ENCODE measurements around the gene OTOG.
A peak's percentile ranks its signal among the peaks of the same experiment; 100 is the strongest.

The OTOG gene

DNA sequence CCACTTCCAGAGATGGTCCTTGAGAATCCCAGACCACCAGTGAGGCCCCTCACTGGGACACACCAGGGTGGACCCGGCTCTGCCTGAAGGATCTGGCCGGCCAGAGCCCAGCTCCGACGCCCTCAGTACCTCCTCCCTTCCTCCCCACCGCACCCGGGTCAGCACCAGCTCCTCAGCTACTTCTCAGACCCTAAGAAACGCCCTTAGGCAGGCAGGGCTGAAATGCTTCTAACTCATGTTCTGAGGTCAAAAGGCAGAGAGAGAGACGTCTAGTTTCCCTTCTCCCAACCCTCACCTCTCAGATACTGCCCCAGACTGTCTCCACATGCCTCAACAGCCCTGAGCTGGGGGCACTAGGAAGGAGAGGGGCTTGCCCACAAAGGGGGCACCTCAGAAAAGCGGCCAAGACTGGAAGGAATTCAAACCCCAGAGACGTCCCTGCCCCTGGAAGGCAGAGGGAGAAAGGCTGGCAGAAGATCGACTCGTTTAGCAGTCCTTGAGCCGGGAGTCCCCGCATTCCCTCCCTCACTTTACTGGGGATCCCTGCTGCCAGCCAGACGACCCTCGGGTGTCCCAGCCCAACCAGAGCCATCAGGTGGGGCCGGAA, 3.4 kb upstream of the OTOG start:
- Histone ChIP-seq H3K36me3 (ENCODE audit: control insufficient read depth, insufficient read depth, low read length) (no peaks in the 10 kb centered on the region), H3K9ac (ENCODE audit: low read depth, low read length) (peak overlapping the region; percentile 54), H3K9me3 (ENCODE audit: control insufficient read depth, insufficient read depth, low read length) (no peaks in the 10 kb centered on the region), H3K4me1 (ENCODE audit: control insufficient read depth, insufficient read depth, low read length) (peaks cover 6% of the 10 kb centered on the region), H3K27me3 (ENCODE audit: control insufficient read depth, insufficient read depth, low read length) (peaks cover 32% of the 10 kb centered on the region), H3K4me3 (ENCODE audit: low read depth, low read length) (peak overlapping the region; percentile 70)

GRCh38 chr11:17544181-17544622, 2.9 kb upstream of the OTOG start, which contains the start of gene USH1C:
TSS of gene USH1C (minus strand) at chr11:17544416. CDS start at chr11:17544307, 109 bp downstream.
- H3K27me3 ChIP-seq (ENCODE audit: control insufficient read depth, insufficient read depth, low read length) = peaks cover 32% of the 10 kb centered on the region
- H3K4me1 ChIP-seq (ENCODE audit: control insufficient read depth, insufficient read depth, low read length) = peaks cover 6% of the 10 kb centered on the region
- H3K36me3 ChIP-seq (ENCODE audit: control insufficient read depth, insufficient read depth, low read length) = no peaks in the 10 kb centered on the region
- peak within 1 kb of the TSS; percentile 54 for H3K9ac ChIP-seq (ENCODE audit: low read depth, low read length)
- no peaks in the 10 kb centered on the region for H3K9me3 ChIP-seq (ENCODE audit: control insufficient read depth, insufficient read depth, low read length)
- peak within 1 kb of the TSS; percentile 70 for H3K4me3 ChIP-seq (ENCODE audit: low read depth, low read length)

GRCh38 chr11:17546240-17546639, 819 bp upstream of the OTOG start:
- peaks cover 6% of the 10 kb centered on the region for H3K4me1 ChIP-seq (ENCODE audit: control insufficient read depth, insufficient read depth, low read length)
- no peak overlapping the region for H3K9ac ChIP-seq (ENCODE audit: low read depth, low read length)
- H3K27me3 ChIP-seq (ENCODE audit: control insufficient read depth, insufficient read depth, low read length) = peaks cover 32% of the 10 kb centered on the region
- no peaks in the 10 kb centered on the region for H3K9me3 ChIP-seq (ENCODE audit: control insufficient read depth, insufficient read depth, low read length)
- no peak overlapping the region for H3K4me3 ChIP-seq (ENCODE audit: low read depth, low read length)
- H3K36me3 ChIP-seq (ENCODE audit: control insufficient read depth, insufficient read depth, low read length) = no peaks in the 10 kb centered on the region

GRCh38 chr11:17547932-17548331, 873 bp downstream of the OTOG start:
- Histone ChIP-seq H3K9me3 (ENCODE audit: control insufficient read depth, insufficient read depth, low read length) (no peaks in the 10 kb centered on the region), H3K9ac (ENCODE audit: low read depth, low read length) (no peak overlapping the region), H3K36me3 (ENCODE audit: control insufficient read depth, insufficient read depth, low read length) (no peaks in the 10 kb centered on the region), H3K4me1 (ENCODE audit: control insufficient read depth, insufficient read depth, low read length) (peaks cover 6% of the 10 kb centered on the region), H3K4me3 (ENCODE audit: low read depth, low read length) (no peak overlapping the region), H3K27me3 (ENCODE audit: control insufficient read depth, insufficient read depth, low read length) (peaks cover 27% of the 10 kb centered on the region)

- Histone ChIP-seq H3K27me3 (ENCODE audit: control insufficient read depth, insufficient read depth, low read length) (peaks cover 22% of the 10 kb centered on the region), H3K4me1 (ENCODE audit: control insufficient read depth, insufficient read depth, low read length) (peaks cover 6% of the 10 kb centered on the region), H3K9ac (ENCODE audit: low read depth, low read length) (no peak overlapping the region)
Measured at GRCh38 chr11:17548444-17548843, 1.4 kb downstream of the OTOG start.

GRCh38 chr11:17550450-17551346, 3.6 kb downstream of the OTOG start:
- Histone ChIP-seq H3K36me3 (ENCODE audit: control insufficient read depth, insufficient read depth, low read length) (no peaks in the 10 kb centered on the region), H3K4me1 (ENCODE audit: control insufficient read depth, insufficient read depth, low read length) (peaks cover 6% of the 10 kb centered on the region), H3K9me3 (ENCODE audit: control insufficient read depth, insufficient read depth, low read length) (no peaks in the 10 kb centered on the region), H3K4me3 (ENCODE audit: low read depth, low read length) (no peak overlapping the region), H3K9ac (ENCODE audit: low read depth, low read length) (no peak overlapping the region), H3K27me3 (ENCODE audit: control insufficient read depth, insufficient read depth, low read length) (peaks cover 9% of the 10 kb centered on the region)

More at GRCh38 chr11:17548444-17548843, 1.4 kb downstream of the OTOG start:
- no peaks in the 10 kb centered on the region for H3K36me3 ChIP-seq (ENCODE audit: control insufficient read depth, insufficient read depth, low read length)
- no peaks in the 10 kb centered on the region for H3K9me3 ChIP-seq (ENCODE audit: control insufficient read depth, insufficient read depth, low read length)
- no peak overlapping the region for H3K4me3 ChIP-seq (ENCODE audit: low read depth, low read length)

DNA sequence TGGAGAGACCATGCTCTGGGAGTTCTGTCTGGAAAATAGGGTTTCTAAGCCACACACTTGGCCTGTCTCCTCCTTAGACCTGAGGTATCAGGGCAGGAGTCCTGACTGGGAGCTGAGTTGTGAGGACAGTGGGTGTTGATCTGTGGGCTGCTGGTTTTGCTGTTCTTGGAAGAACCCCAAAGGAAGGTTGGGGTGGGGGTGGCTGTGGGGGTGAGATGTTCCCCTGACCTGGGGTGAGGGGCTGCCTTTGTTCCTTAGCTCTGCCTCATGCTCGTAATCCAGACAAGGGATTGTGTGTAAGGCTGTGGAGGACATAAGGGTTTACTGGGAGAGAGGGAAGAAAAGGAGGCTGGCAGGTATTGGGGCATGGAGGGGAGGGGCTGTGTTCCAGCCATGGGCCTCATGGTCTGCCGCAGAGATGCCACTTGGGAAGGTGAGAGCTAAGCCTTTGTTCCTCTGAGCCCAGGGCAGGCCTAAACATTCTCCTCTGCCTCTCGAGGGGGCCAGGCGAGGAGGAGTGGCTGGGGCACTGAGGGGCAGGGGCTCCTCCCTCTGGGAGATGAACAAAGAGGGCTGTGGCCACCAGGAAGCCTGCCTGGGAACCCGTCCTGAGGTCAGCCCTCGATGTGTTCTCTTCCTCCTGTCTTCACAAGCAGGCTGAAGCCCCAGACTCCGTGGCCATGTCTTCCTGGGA, 4.4 kb downstream of the OTOG start:
- Histone ChIP-seq H3K4me3 (ENCODE audit: low read depth, low read length) (no peak overlapping the region), H3K27me3 (ENCODE audit: control insufficient read depth, insufficient read depth, low read length) (peaks cover 5% of the 10 kb centered on the region), H3K9ac (ENCODE audit: low read depth, low read length) (no peak overlapping the region), H3K9me3 (ENCODE audit: control insufficient read depth, insufficient read depth, low read length) (no peaks in the 10 kb centered on the region), H3K36me3 (ENCODE audit: control insufficient read depth, insufficient read depth, low read length) (no peaks in the 10 kb centered on the region), H3K4me1 (ENCODE audit: control insufficient read depth, insufficient read depth, low read length) (peaks cover 6% of the 10 kb centered on the region)

DNA sequence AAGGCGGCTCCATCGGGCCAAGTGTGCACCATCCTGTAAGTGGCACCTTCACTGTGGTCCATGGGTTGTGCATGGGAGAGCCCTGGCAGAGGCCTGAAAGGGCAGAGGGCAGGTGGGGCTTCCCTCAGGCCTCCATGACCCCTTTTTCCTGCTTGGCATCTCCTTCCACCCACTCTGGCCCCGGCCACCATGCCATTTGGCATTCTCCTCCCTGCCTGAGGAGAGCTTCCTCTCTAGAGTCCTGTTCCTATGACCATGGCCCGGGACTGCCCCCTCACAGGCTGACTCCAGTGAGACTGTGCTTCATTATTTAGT, 4.9 kb downstream of the OTOG start:
- no peak overlapping the region for H3K4me3 ChIP-seq (ENCODE audit: low read depth, low read length)
- peaks cover 5% of the 10 kb centered on the region for H3K27me3 ChIP-seq (ENCODE audit: control insufficient read depth, insufficient read depth, low read length)
- H3K9me3 ChIP-seq (ENCODE audit: control insufficient read depth, insufficient read depth, low read length) = no peaks in the 10 kb centered on the region
- H3K4me1 ChIP-seq (ENCODE audit: control insufficient read depth, insufficient read depth, low read length) = peaks cover 3% of the 10 kb centered on the region
- H3K9ac ChIP-seq (ENCODE audit: low read depth, low read length) = no peak overlapping the region
- no peaks in the 10 kb centered on the region for H3K36me3 ChIP-seq (ENCODE audit: control insufficient read depth, insufficient read depth, low read length)

- no peak overlapping the region for H3K4me3 ChIP-seq (ENCODE audit: low read depth, low read length)
- H3K4me1 ChIP-seq (ENCODE audit: control insufficient read depth, insufficient read depth, low read length) = peaks cover 3% of the 10 kb centered on the region
- H3K9ac ChIP-seq (ENCODE audit: low read depth, low read length) = no peak overlapping the region
- no peaks in the 10 kb centered on the region for H3K36me3 ChIP-seq (ENCODE audit: control insufficient read depth, insufficient read depth, low read length)
- no peaks in the 10 kb centered on the region for H3K27me3 ChIP-seq (ENCODE audit: control insufficient read depth, insufficient read depth, low read length)
- no peaks in the 10 kb centered on the region for H3K9me3 ChIP-seq (ENCODE audit: control insufficient read depth, insufficient read depth, low read length)
Measured at GRCh38 chr11:17552392-17553248, 5.6 kb downstream of the OTOG start.

DNA sequence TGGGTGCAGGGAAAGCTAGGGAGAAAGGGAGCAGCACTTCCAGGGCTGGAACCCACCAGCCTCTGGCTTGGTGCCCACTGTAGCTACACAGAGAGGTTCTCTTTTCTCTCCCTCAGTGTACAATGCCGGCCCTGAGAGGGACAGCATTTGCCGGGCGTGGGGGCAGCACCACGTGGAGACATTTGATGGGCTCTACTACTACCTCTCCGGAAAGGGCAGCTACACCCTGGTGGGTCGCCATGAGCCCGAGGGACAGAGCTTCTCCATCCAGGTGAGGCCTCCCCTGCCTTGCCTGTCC, 6.1 kb downstream of the OTOG start:
- no peaks in the 10 kb centered on the region for H3K9me3 ChIP-seq (ENCODE audit: control insufficient read depth, insufficient read depth, low read length)
- no peaks in the 10 kb centered on the region for H3K27me3 ChIP-seq (ENCODE audit: control insufficient read depth, insufficient read depth, low read length)
- peaks cover 1% of the 10 kb centered on the region for H3K4me1 ChIP-seq (ENCODE audit: control insufficient read depth, insufficient read depth, low read length)
- no peak overlapping the region for H3K9ac ChIP-seq (ENCODE audit: low read depth, low read length)
- H3K36me3 ChIP-seq (ENCODE audit: control insufficient read depth, insufficient read depth, low read length) = no peaks in the 10 kb centered on the region
- H3K4me3 ChIP-seq (ENCODE audit: low read depth, low read length) = no peak overlapping the region

GRCh38 chr11:17554487-17554886, 7.4 kb downstream of the OTOG start:
- no peaks in the 10 kb centered on the region for H3K9me3 ChIP-seq (ENCODE audit: control insufficient read depth, insufficient read depth, low read length)
- H3K4me3 ChIP-seq (ENCODE audit: low read depth, low read length) = no peak overlapping the region
- H3K9ac ChIP-seq (ENCODE audit: low read depth, low read length) = no peak overlapping the region
- H3K27me3 ChIP-seq (ENCODE audit: control insufficient read depth, insufficient read depth, low read length) = no peaks in the 10 kb centered on the region
- no peaks in the 10 kb centered on the region for H3K36me3 ChIP-seq (ENCODE audit: control insufficient read depth, insufficient read depth, low read length)
- no peaks in the 10 kb centered on the region for H3K4me1 ChIP-seq (ENCODE audit: control insufficient read depth, insufficient read depth, low read length)

Measured in iPS-15b (cell line).